SK-N-SH (cell line): Measurements from ENCODE around the gene CKS1B. TPM values are rescaled to one million over a fixed set of nuclear protein-coding genes. Genes with fewer than 3 reads are reported as not detected.

ENCODE experiments used
- CTCF ChIA-PET: fragments of 300-600, 350-600 bp; formaldehyde crosslinking; extraction: SDS; loops from one replicate; lab custom pipeline; 2021; lab: Yijun Ruan, JAX
- POLR2A ChIA-PET: fragments of 350-600 bp; sonication (Branson Sonifier 250); formaldehyde crosslinking; extraction: SDS; loops from one replicate; lab custom pipeline; 2020; ENCODE audit warnings: antibody characterized with exemption, inconsistent platforms; lab: Yijun Ruan, JAX
- DNase-seq: peaks from one replicate; pipeline ENCODE4 v3.0.0; 2012
- H2AFZ ChIP-seq: fragments of 200-600 bp; sonication (generic); 2 replicates; pipeline ENCODE4 v1.8.1; 2016; ENCODE audit warnings: antibody characterized with exemption, mild to moderate bottlenecking, low read depth
- H3F3A ChIP-seq: fragments of 200-600 bp; sonication (generic); replicated peaks from 2 replicates; pipeline ENCODE3; 2016; ENCODE audit warnings: antibody characterized with exemption, mild to moderate bottlenecking; ENCODE audit not compliant: insufficient read depth
- H3K27ac ChIP-seq, 2 experiments: fragments of 200-500 bp in 1 of 2; fragments of 200-600 bp in 1 of 2; sonication (Bioruptor generic) in 1 of 2; sonication (generic), shearing (Covaris generic) in 1 of 2; 2 replicates each; pipeline versions ENCODE4 v1.5.1 to v1.6.1; 2014 to 2016; ENCODE audit warnings: low read depth in 2 of 2, inconsistent platforms in 1 of 2, low read length in 1 of 2, mild to moderate bottlenecking in 1 of 2, mixed read lengths in 1 of 2
- H3K27me3 ChIP-seq: fragments of 200-600 bp; sonication (generic), shearing (Covaris generic); 2 replicates; pipeline ENCODE4 v1.6.1; 2016; ENCODE audit warnings: mixed run types; ENCODE audit not compliant: insufficient read depth
- H3K36me3 ChIP-seq, 2 experiments: fragments of 200-500 bp in 1 of 2; fragments of 200-600 bp in 1 of 2; sonication (Bioruptor generic) in 1 of 2; sonication (generic) in 1 of 2; replicated peaks in 1 of 2; 2 replicates each; pipeline versions ENCODE3 to v1.5.1; 2014 to 2016; ENCODE audit warnings: low read length in 1 of 2, mild to moderate bottlenecking in 1 of 2; ENCODE audit not compliant: insufficient read depth in 2 of 2, control insufficient read depth in 1 of 2
- H3K4me1 ChIP-seq, 2 experiments: fragments of 200-500 bp in 1 of 2; fragments of 200-600 bp in 1 of 2; sonication (Bioruptor generic) in 1 of 2; sonication (generic), shearing (Covaris generic) in 1 of 2; 2 replicates each; pipeline versions ENCODE4 v1.5.1 to v1.6.1; 2014 to 2016; ENCODE audit warnings: low read depth in 1 of 2, low read length in 1 of 2, mixed run types in 1 of 2; ENCODE audit not compliant: insufficient read depth in 2 of 2, control insufficient read depth in 1 of 2
- H3K4me2 ChIP-seq: fragments of 200-600 bp; sonication (generic), shearing (Covaris generic); 2 replicates; pipeline ENCODE4 v1.6.1; 2017; ENCODE audit warnings: mixed run types
- H3K4me3 ChIP-seq, 2 experiments: fragments of 200-500 bp in 1 of 2; fragments of 200-600 bp in 1 of 2; sonication (Bioruptor generic) in 1 of 2; sonication (generic), shearing (Covaris generic) in 1 of 2; 2 replicates each; pipeline versions ENCODE4 v1.5.1 to v1.8.1; 2014 to 2016; ENCODE audit warnings: low read depth in 2 of 2, inconsistent platforms in 1 of 2, low read length in 1 of 2, mild to moderate bottlenecking in 1 of 2, mixed read lengths in 1 of 2, moderate library complexity in 1 of 2
- H3K79me2 ChIP-seq: fragments of 200-600 bp; sonication (generic); 2 replicates; pipeline ENCODE4 v1.8.1; 2017; ENCODE audit warnings: mild to moderate bottlenecking; ENCODE audit not compliant: insufficient read depth
- H3K9ac ChIP-seq: fragments of 200-600 bp; sonication (generic); 2 replicates; pipeline ENCODE4 v1.6.1; 2017; ENCODE audit warnings: mixed run types
- H3K9me2 ChIP-seq: fragments of 200-600 bp; sonication (generic); 2 replicates; pipeline ENCODE4 v1.6.1; 2017; ENCODE audit warnings: mixed run types
- H3K9me3 ChIP-seq: fragments of 200-600 bp; sonication (generic); 2 replicates; pipeline ENCODE4 v1.6.1; 2017; ENCODE audit warnings: mixed run types, mild to moderate bottlenecking, moderate library complexity
- H4K20me1 ChIP-seq: fragments of 200-600 bp; sonication (generic); 2 replicates; pipeline ENCODE4 v1.6.1; 2017; ENCODE audit warnings: mild to moderate bottlenecking, mixed run types; ENCODE audit not compliant: insufficient read depth
- EP300 ChIP-seq, 2 experiments: IDR thresholded peaks; 2 replicates each; pipeline versions ENCODE4 v1.4.0 to v1.6.1; 2012; ENCODE audit warnings: borderline replicate concordance in 1 of 2, low read depth in 1 of 2, low read length in 1 of 2
- FOSL2 ChIP-seq: IDR thresholded peaks from 2 replicates; pipeline ENCODE4 v1.4.0; 2012; ENCODE audit warnings: low read depth, mild to moderate bottlenecking, moderate library complexity, borderline replicate concordance
- GABPA ChIP-seq: IDR thresholded peaks from 2 replicates; pipeline ENCODE4 v1.4.0; 2012; ENCODE audit warnings: low read depth, mild to moderate bottlenecking
- GATA2 ChIP-seq: sonication (generic); formaldehyde crosslinking; IDR thresholded peaks from 2 replicates; pipeline ENCODE4 v1.5.0; 2020; ENCODE audit warnings: mild to moderate bottlenecking, missing genetic modification reagents
- JUND ChIP-seq: IDR thresholded peaks from 2 replicates; pipeline ENCODE4 v1.4.0; 2012
- MXI1 ChIP-seq: IDR thresholded peaks from 2 replicates; pipeline ENCODE4 v1.6.1; 2012; ENCODE audit warnings: mild to moderate bottlenecking, low read depth, low read length, improper control_type of control experiment
- NRF1 ChIP-seq: IDR thresholded peaks from 2 replicates; pipeline ENCODE4 v1.6.1; 2012; ENCODE audit warnings: low read depth, mild to moderate bottlenecking, low read length
- POLR2AphosphoS5 ChIP-seq: IDR thresholded peaks from 2 replicates; pipeline ENCODE4 v1.6.1; 2012; ENCODE audit warnings: low read depth, low read length
- RFX5 ChIP-seq: IDR thresholded peaks from 2 replicates; pipeline ENCODE4 v1.6.1; 2012; ENCODE audit warnings: mild to moderate bottlenecking, improper control_type of control experiment, low read length
- RXRA ChIP-seq: IDR thresholded peaks from 2 replicates; pipeline ENCODE4 v1.4.0; 2012; ENCODE audit warnings: low read depth, mild to moderate bottlenecking, borderline replicate concordance
- TEAD4 ChIP-seq: IDR thresholded peaks from 2 replicates; pipeline ENCODE4 v1.4.0; 2012; ENCODE audit warnings: mild to moderate bottlenecking, borderline replicate concordance; ENCODE audit not compliant: insufficient read depth
- WGBS: methylation state at CpG from one replicate; pipeline ENCODE4 v1.1.6; 2017; ENCODE audit warnings: low lambda C conversion rate; 5-methylcytosine and 5-hydroxymethylcytosine counted together
- polyA plus RNA-seq, 3 experiments: library from polyadenylated mRNA; depleted of rRNA; stranded (reverse); fragments of >200 nt; gene quantifications; 2 replicates each; pipeline ENCODE4 v1.2.3, GENCODE V29; 2012
- TF ChIP-seq, protein P1 (sequence below): fragments of 150-350 bp; IDR thresholded peaks from 2 replicates; pipeline ENCODE4 v1.6.1; 2017; ENCODE audit warnings: antibody characterized with exemption, low read length, low read depth, borderline replicate concordance
- TF ChIP-seq, protein P2 (sequence below): IDR thresholded peaks from 2 replicates; pipeline ENCODE4; 2012
- TF ChIP-seq, protein P3 (sequence below): IDR thresholded peaks from 2 replicates; pipeline ENCODE4 v1.4.0; 2012; ENCODE audit warnings: low read depth, borderline replicate concordance
- TF ChIP-seq, protein P4 (sequence below): fragments of 150-350 bp; IDR thresholded peaks from 2 replicates; pipeline ENCODE4 v1.6.1; 2016; ENCODE audit warnings: mild to moderate bottlenecking, low read depth, low read length
- TF ChIP-seq, protein P5 (sequence below): IDR thresholded peaks from 2 replicates; pipeline ENCODE4 v1.4.0; 2012; ENCODE audit warnings: low read depth, borderline replicate concordance

Gene CKS1B
- polyA plus RNA-seq, 1 of the 3 experiments (the other 2 are of a cell fraction): 308 TPM

DNA sequence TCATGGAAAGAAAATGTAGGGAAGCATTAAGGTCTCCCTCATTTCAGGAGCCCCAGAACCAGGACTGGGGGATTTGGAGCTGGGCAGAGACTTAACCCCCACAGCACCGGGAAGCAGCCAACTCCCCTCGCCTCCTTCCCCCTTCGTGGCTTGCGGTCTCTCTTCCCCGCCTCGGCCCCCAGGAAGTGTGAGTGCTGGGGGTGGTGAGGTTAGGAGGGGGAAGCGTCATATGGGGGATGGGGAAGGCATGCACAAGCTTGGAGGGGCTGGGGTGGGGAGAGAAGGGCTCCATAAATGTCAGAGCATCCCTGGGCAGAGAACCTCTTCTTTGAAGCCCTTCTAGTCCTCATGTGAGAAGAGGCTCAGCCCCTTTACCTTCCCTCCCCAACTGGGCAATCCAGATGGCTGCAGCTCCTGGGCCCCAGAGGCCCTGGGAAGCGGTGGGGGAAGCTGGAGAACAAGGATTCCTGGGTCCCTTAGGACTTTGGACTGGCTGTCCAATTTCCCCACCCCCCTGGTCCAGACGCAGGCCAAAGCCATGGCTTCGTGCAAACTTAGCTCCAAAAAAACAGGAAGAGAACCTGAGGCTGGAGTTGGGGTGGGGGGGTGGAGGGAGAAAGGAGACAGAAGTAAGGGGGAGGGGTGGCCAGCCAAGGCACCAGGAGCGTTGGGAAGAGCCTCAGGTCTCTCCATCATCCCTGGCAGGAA lies 35.9 kb downstream of the CKS1B start:
- Histone ChIP-seq H3K79me2 (peaks cover 6% of the 10 kb centered on the region), H3K4me1 (peaks cover 0 to 14% of the 10 kb centered on the region in 2 experiments; a peak in 2 of 4 replicates), H3K9me3 (no peaks in the 10 kb centered on the region), H3K4me3 (no peak overlapping the region), H3K36me3 (peaks cover 0 to 18% of the 10 kb centered on the region in 2 experiments), H3K27ac (no peak overlapping the region), H3K27me3 (no peaks in the 10 kb centered on the region), H3F3A (no peaks in the 10 kb centered on the region), H4K20me1 (peaks cover 3% of the 10 kb centered on the region; the same call in 1 of the 2 replicates), H3K9ac (no peak overlapping the region), H3K4me2 (no peak overlapping the region), H3K9me2 (no peaks in the 10 kb centered on the region), H2AFZ (no peak overlapping the region)
- ChIA-PET POLR2A (interaction anchor here (1.4 kb wide), 1 partner anchor 12 kb away, joined by 4 read pairs; no protein-coding TSS in a partner anchor), CTCF (interaction anchor here (0.8 to 9.3 kb wide), 7 partner anchors 10 to 164 kb away, joined by 3 to 149 read pairs (median 4); partner anchors contain the start of genes ADAM15, PYGO2 and ZBTB7B)
- 85% methylated on average over 11 of the region's 11 CpGs for WGBS
- no peak for DNase-seq
- TF ChIP-seq, protein P1, sequence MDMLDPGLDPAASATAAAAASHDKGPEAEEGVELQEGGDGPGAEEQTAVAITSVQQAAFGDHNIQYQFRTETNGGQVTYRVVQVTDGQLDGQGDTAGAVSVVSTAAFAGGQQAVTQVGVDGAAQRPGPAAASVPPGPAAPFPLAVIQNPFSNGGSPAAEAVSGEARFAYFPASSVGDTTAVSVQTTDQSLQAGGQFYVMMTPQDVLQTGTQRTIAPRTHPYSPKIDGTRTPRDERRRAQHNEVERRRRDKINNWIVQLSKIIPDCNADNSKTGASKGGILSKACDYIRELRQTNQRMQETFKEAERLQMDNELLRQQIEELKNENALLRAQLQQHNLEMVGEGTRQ: no peak
- TF ChIP-seq GATA2: no peak
- no peak for TF ChIP-seq TEAD4
- TF ChIP-seq, protein P2, sequence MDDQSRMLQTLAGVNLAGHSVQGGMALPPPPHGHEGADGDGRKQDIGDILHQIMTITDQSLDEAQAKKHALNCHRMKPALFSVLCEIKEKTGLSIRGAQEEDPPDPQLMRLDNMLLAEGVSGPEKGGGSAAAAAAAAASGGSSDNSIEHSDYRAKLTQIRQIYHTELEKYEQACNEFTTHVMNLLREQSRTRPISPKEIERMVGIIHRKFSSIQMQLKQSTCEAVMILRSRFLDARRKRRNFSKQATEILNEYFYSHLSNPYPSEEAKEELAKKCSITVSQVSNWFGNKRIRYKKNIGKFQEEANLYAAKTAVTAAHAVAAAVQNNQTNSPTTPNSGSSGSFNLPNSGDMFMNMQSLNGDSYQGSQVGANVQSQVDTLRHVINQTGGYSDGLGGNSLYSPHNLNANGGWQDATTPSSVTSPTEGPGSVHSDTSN: no peak
- TF ChIP-seq FOSL2: no peak
- TF ChIP-seq, protein P3, sequence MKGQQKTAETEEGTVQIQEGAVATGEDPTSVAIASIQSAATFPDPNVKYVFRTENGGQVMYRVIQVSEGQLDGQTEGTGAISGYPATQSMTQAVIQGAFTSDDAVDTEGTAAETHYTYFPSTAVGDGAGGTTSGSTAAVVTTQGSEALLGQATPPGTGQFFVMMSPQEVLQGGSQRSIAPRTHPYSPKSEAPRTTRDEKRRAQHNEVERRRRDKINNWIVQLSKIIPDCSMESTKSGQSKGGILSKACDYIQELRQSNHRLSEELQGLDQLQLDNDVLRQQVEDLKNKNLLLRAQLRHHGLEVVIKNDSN: no peak
- TF ChIP-seq EP300 (IDR thresholded peaks at IDR 0.05; ENCODE audit: borderline replicate concordance in 1 of 2, low read depth in 1 of 2, low read length in 1 of 2): no peak
- TF ChIP-seq JUND: no peak
- TF ChIP-seq RFX5: no peak

DNA sequence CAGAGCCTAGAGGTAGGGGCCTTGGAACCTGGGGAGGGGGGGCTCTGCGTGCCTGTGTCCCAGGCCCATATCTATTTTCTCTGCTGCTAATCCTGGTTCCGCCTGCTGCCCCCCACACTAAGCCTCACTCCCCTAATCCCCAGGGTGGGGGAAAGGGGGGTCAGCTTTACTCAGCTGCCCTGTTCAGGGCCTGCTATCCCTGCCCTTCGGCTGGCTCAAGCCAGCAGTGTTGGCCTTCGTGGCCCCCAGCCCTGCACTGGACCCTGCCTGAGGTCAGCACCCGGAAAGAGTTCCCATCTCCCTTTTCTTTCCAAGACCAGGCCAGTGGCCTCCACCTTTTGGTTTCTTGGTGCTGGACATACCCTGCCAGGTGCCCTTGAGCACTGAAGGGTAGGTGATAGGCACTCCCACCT lies 36.5 kb downstream of the CKS1B start:
- ChIA-PET CTCF (interaction anchor here (0.8 to 9.3 kb wide), 6 partner anchors 10 to 163 kb away, joined by 3 to 149 read pairs (median 4); partner anchors contain the start of genes ADAM15, PYGO2 and ZBTB7B), POLR2A (interaction anchor here (1.4 kb wide), 1 partner anchor 11 kb away, joined by 4 read pairs; no protein-coding TSS in a partner anchor)
- no peaks in the 10 kb centered on the region for H3F3A ChIP-seq
- peaks cover 5% of the 10 kb centered on the region for H3K79me2 ChIP-seq
- 100% methylated on average over 4 of the region's 5 CpGs for WGBS
- H3K36me3 ChIP-seq: peaks cover 0 to 17% of the 10 kb centered on the region in 2 experiments
- peaks cover 0 to 12% of the 10 kb centered on the region in 2 experiments; a peak in 1 of 4 replicates for H3K4me1 ChIP-seq
- no peak overlapping the region for H3K27ac ChIP-seq
- H3K9me3 ChIP-seq: no peaks in the 10 kb centered on the region
- peaks cover 3% of the 10 kb centered on the region; the same call in 1 of the 2 replicates for H4K20me1 ChIP-seq
- no peak overlapping the region for H3K4me2 ChIP-seq
- no peak overlapping the region for H3K4me3 ChIP-seq
- TF ChIP-seq NRF1 (no peak), RXRA (no peak), GABPA (no peak), EP300 (IDR thresholded peaks at IDR 0.05; ENCODE audit: borderline replicate concordance in 1 of 2, low read depth in 1 of 2, low read length in 1 of 2) (no peak), POLR2AphosphoS5 (no peak), MXI1 (no peak)
- TF ChIP-seq, protein P4, sequence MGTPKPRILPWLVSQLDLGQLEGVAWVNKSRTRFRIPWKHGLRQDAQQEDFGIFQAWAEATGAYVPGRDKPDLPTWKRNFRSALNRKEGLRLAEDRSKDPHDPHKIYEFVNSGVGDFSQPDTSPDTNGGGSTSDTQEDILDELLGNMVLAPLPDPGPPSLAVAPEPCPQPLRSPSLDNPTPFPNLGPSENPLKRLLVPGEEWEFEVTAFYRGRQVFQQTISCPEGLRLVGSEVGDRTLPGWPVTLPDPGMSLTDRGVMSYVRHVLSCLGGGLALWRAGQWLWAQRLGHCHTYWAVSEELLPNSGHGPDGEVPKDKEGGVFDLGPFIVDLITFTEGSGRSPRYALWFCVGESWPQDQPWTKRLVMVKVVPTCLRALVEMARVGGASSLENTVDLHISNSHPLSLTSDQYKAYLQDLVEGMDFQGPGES: no peak
- TF ChIP-seq, protein P3: no peak
- TF ChIP-seq, protein P1: no peak
- TF ChIP-seq, protein P5, sequence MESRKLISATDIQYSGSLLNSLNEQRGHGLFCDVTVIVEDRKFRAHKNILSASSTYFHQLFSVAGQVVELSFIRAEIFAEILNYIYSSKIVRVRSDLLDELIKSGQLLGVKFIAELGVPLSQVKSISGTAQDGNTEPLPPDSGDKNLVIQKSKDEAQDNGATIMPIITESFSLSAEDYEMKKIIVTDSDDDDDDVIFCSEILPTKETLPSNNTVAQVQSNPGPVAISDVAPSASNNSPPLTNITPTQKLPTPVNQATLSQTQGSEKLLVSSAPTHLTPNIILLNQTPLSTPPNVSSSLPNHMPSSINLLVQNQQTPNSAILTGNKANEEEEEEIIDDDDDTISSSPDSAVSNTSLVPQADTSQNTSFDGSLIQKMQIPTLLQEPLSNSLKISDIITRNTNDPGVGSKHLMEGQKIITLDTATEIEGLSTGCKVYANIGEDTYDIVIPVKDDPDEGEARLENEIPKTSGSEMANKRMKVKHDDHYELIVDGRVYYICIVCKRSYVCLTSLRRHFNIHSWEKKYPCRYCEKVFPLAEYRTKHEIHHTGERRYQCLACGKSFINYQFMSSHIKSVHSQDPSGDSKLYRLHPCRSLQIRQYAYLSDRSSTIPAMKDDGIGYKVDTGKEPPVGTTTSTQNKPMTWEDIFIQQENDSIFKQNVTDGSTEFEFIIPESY: no peak
- H3K9ac ChIP-seq: no peak overlapping the region
- H2AFZ ChIP-seq: no peak overlapping the region
- H3K27me3 ChIP-seq: no peaks in the 10 kb centered on the region
- no peak for DNase-seq
- no peaks in the 10 kb centered on the region for H3K9me2 ChIP-seq
